K562 (cell line): ENCODE results near the gene SEC14L2. TPM values are rescaled to one million over a fixed set of nuclear protein-coding genes. Genes with fewer than 3 reads are reported as not detected.

ENCODE experiments used
- ATAC-seq: fragments of 200-7000 bp; cut with Tn5 transposase; 3 replicates; pipeline ENCODE4 v1.9.1; 2020; ENCODE audit warnings: moderate library complexity
- BruUV-seq: library from RNA; stranded (reverse); fragments of 400-500 nt; replicated peaks from 2 replicates; lab custom pipeline; 2021; lab: Mats Ljungman, UMichigan
- CTCF ChIA-PET: fragments of 300-600 bp; formaldehyde crosslinking; extraction: SDS; loops from one replicate; lab custom pipeline; 2021; ENCODE audit warnings: low intra/inter-chr PET ratio; lab: Yijun Ruan, JAX
- POLR2A ChIA-PET: fragments of 300-600, 350-650 bp; sonication (Branson Sonifier 250); formaldehyde crosslinking; extraction: SDS; loops from one replicate; lab custom pipeline; 2021; ENCODE audit warnings: antibody characterized with exemption, inconsistent platforms; lab: Yijun Ruan, JAX
- DNase-seq, 4 experiments: peaks; one replicate each; pipeline versions ENCODE4 v3.0.0 to v3.0.0-alpha.2; 2011 to 2018; ENCODE audit warnings: low spot score in 3 of 4, mixed read lengths in 3 of 4; ENCODE audit errors: extremely low read depth in 1 of 4
- FAIRE-seq: peaks from 2 replicates; lab custom pipeline; 2011; peaks lifted over from hg19 to GRCh38; lab: Jason Lieb, UNC
- H2AFZ ChIP-seq: 2 replicates; pipeline ENCODE4 v1.6.0; 2011; ENCODE audit warnings: low read depth, low read length, control low read depth, inconsistent platforms
- H3K27ac ChIP-seq: fragments of 200-600 bp; 3 replicates; pipeline ENCODE4 v1.8.0; 2011; ENCODE audit warnings: low read depth, mild to moderate bottlenecking, control low read depth, inconsistent platforms, low read length, moderate library complexity, mixed read lengths; ENCODE audit errors: extremely low read depth
- H3K27me3 ChIP-seq, 2 experiments: fragments of 300-600 bp in 1 of 2; 2 replicates in 1 of 2; 3 replicates in 1 of 2; pipeline versions ENCODE4 v1.6.0 to v1.8.0; 2011; ENCODE audit warnings: inconsistent platforms in 2 of 2, low read length in 2 of 2, mild to moderate bottlenecking in 1 of 2, mixed read lengths in 1 of 2, moderate library complexity in 1 of 2; ENCODE audit not compliant: control insufficient read depth in 2 of 2, insufficient read depth in 2 of 2
- H3K36me3 ChIP-seq: fragments of 300-600 bp; 3 replicates; pipeline ENCODE4 v1.8.0; 2011; ENCODE audit warnings: mild to moderate bottlenecking, low read length, inconsistent platforms; ENCODE audit not compliant: control insufficient read depth, insufficient read depth
- H3K4me1 ChIP-seq, 2 experiments: fragments of 200-600 bp in 1 of 2; replicated peaks in 1 of 2; 2 replicates in 1 of 2; 3 replicates in 1 of 2; pipeline versions ENCODE4 v1.5.1 to v1.8.0; 2011; ENCODE audit warnings: inconsistent platforms in 2 of 2, low read length in 2 of 2, mild to moderate bottlenecking in 1 of 2, mixed read lengths in 1 of 2, moderate library complexity in 1 of 2; ENCODE audit not compliant: control insufficient read depth in 2 of 2, insufficient read depth in 2 of 2
- H3K4me2 ChIP-seq: 2 replicates; pipeline ENCODE4 v1.6.1; 2011; ENCODE audit warnings: low read length, control low read depth, inconsistent platforms, mixed read lengths; ENCODE audit not compliant: insufficient read depth
- H3K4me3 ChIP-seq: fragments of 200-600 bp; sonication (generic), shearing (Covaris generic); 2 replicates; pipeline ENCODE4 v1.5.1; 2016; ENCODE audit warnings: control low read depth, inconsistent platforms
- H3K79me2 ChIP-seq: fragments of 200-600 bp; 3 replicates; pipeline ENCODE4 v1.8.0; 2011; ENCODE audit warnings: low read length, inconsistent platforms; ENCODE audit not compliant: control insufficient read depth, insufficient read depth
- H3K9ac ChIP-seq, 2 experiments: 2 replicates each; pipeline versions ENCODE4 v1.6.0 to v1.6.1; 2011; ENCODE audit warnings: low read depth in 2 of 2, low read length in 2 of 2, control low read depth in 1 of 2, inconsistent platforms in 1 of 2, mild to moderate bottlenecking in 1 of 2, mixed read lengths in 1 of 2; ENCODE audit not compliant: insufficient read depth in 1 of 2
- H3K9me1 ChIP-seq: one replicate; pipeline ENCODE4 v1.6.0; 2011; ENCODE audit warnings: inconsistent platforms, mild to moderate bottlenecking, low read length, moderate library complexity; ENCODE audit not compliant: control insufficient read depth, insufficient read depth
- H3K9me3 ChIP-seq: replicated peaks from 2 replicates; pipeline ENCODE4 v1.5.1; 2011; ENCODE audit warnings: low read depth, low read length, inconsistent platforms; ENCODE audit not compliant: control insufficient read depth, insufficient read depth
- H4K20me1 ChIP-seq: replicated peaks from 2 replicates; pipeline ENCODE4 v1.6.1; 2011; ENCODE audit warnings: low read length, inconsistent platforms, mixed read lengths; ENCODE audit not compliant: control insufficient read depth, insufficient read depth
- FOXJ3 ChIP-seq: sonication (generic); formaldehyde crosslinking; IDR thresholded peaks from 2 replicates; pipeline ENCODE4 v1.4.0; 2020; ENCODE audit warnings: mild to moderate bottlenecking, missing genetic modification reagents
- KAT2B ChIP-seq: IDR thresholded peaks from one replicate; pipeline ENCODE4 v1.6.1; 2012; ENCODE audit warnings: low read depth, mild to moderate bottlenecking, control low read depth, inconsistent platforms, low read length, moderate library complexity
- NCOA4 ChIP-seq: fragments of 450-650 bp; IDR thresholded peaks from 2 replicates; pipeline ENCODE4 v1.6.1; 2018; ENCODE audit warnings: mild to moderate bottlenecking; ENCODE audit not compliant: partially characterized antibody
- NFE2 ChIP-seq: IDR thresholded peaks from 2 replicates; pipeline ENCODE4 v1.6.1; 2014; ENCODE audit warnings: antibody characterized with exemption, low read depth
- RAD21 ChIP-seq, 2 experiments: fragments of 250-450 bp in 1 of 2; fragments of 450-650 bp in 1 of 2; sonication (Bioruptor Pico) in 1 of 2; formaldehyde crosslinking in 1 of 2; IDR thresholded peaks in 1 of 2; conservative IDR thresholded peaks in 1 of 2; 2 replicates each; pipeline versions ENCODE4 v1.4.0 to v1.8.0; 2020 to 2022; ENCODE audit warnings: mild to moderate bottlenecking in 2 of 2, moderate library complexity in 1 of 2
- TCF7 ChIP-seq: sonication (generic); IDR thresholded peaks from 2 replicates; pipeline ENCODE4 v1.6.1; 2016; ENCODE audit warnings: antibody characterized with exemption, borderline replicate concordance
- WGBS: fragments of 100-300 bp; shearing (Covaris generic); methylation state at CpG from one replicate; pipeline ENCODE4 v1.1.6; 2016; ENCODE audit warnings: low coverage, mixed read lengths; ENCODE audit not compliant: insufficient coverage; ENCODE audit errors: missing lambda C conversion rate; 5-methylcytosine and 5-hydroxymethylcytosine counted together
- in situ Hi-C: fragments of 300-500 bp; cut with MboI; formaldehyde crosslinking; loops from 4 replicates; pipeline ENCODE4 v1.15.0; 2018; ENCODE audit warnings: inconsistent platforms, mixed read lengths
- intact Hi-C: fragments of 100-400 bp; cut with micrococcal nuclease; formaldehyde crosslinking; loops from 2 replicates; pipeline ENCODE4 v1.14.2; 2022
- polyA plus RNA-seq, 8 experiments: library from polyadenylated mRNA; depleted of rRNA in 4 of 8; stranded (reverse) in 5 of 8; unstranded in 3 of 8; fragments of >200 nt; fragmentation: Nextera tagmentation in 2 of 8; fragmentation: Illumina TruSeq in 1 of 8; extraction: Ambion mirVana in 2 of 8; extraction: Trizol in 1 of 8; gene quantifications; 2 replicates each; pipeline versions ENCODE4 v1.2.1 to v1.2.3, GENCODE V29; 2011 to 2014; ENCODE audit warnings: inconsistent platforms in 1 of 8, missing spikeins in 1 of 8
- total RNA-seq, 7 experiments: library from RNA; depleted of rRNA in 6 of 7; stranded (reverse); fragments of >200 nt in 6 of 7; fragmentation: Illumina TruSeq in 2 of 7; extraction: Trizol in 2 of 7; gene quantifications; 2 replicates each; pipeline versions ENCODE4 v1.2.1 to v1.2.3, GENCODE V29; 2011 to 2021; ENCODE audit warnings: low replicate concordance in 1 of 7
- TF ChIP-seq, protein P1 (sequence below): fragments of 450-650 bp; formaldehyde crosslinking; IDR thresholded peaks from 2 replicates; pipeline ENCODE4 v1.4.0; 2020; ENCODE audit warnings: mild to moderate bottlenecking, mixed read lengths
- TF ChIP-seq, protein P2 (sequence below): sonication (generic); formaldehyde crosslinking; IDR thresholded peaks from 2 replicates; pipeline ENCODE4 v1.8.1; 2023; ENCODE audit warnings: mild to moderate bottlenecking, missing genetic modification reagents, moderate library complexity
- TF ChIP-seq, protein P3 (sequence below): fragments of 450-650 bp; IDR thresholded peaks from 2 replicates; pipeline ENCODE4 v1.7.0; 2016; ENCODE audit warnings: borderline replicate concordance
- TF ChIP-seq, protein P4 (sequence below): fragments of 150-350 bp; IDR thresholded peaks from 2 replicates; pipeline ENCODE4 v1.6.1; 2014; ENCODE audit warnings: low read depth, mild to moderate bottlenecking, low read length, borderline replicate concordance

SEC14L2 gene
- total and polyA plus RNA-seq, 9 of the 15 experiments (the other 6 are each of a cell fraction or from before 2014, with no cell fraction given), result 0.03 to 0.17 (median 0.10) TPM

DNA sequence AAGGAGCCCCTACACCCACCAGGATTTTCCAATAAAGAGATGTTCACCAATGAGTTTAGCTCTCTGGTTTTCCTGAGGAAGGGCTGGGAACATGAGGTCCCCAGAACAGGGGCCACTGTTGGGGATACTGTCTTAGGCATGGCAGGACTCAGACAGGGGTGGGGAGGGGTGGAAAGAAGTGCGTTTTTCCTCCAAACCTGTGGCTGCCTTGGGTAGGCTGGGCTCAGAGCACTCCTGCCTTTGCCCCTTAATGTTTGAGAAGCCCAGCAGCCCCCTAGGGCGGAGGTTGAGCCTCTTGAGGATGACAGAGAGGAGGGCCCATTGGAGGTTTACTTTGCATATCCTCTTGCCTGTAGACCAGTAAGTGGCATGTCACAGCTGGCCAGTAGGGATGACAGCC lies 39.4 kb downstream of the SEC14L2 start:
- ATAC-seq, result no peak
- no peaks in the 10 kb centered on the region for H3K27me3 ChIP-seq
- H4K20me1 ChIP-seq, result no peaks in the 10 kb centered on the region
- ChIA-PET POLR2A (interaction anchor here (1.4 kb wide), 1 partner anchor 8 kb away, joined by 3 read pairs; no protein-coding TSS in a partner anchor), CTCF (no interaction called here)
- intact Hi-C loops (no loop called here), in situ Hi-C loops (no loop called here)
- H3K4me3 ChIP-seq, result no peak overlapping the region
- no peaks in the 10 kb centered on the region for H3K9me1 ChIP-seq
- H3K4me2 ChIP-seq, result no peak overlapping the region
- peak overlapping the region; percentile 87 for H2AFZ ChIP-seq
- H3K79me2 ChIP-seq, result no peaks in the 10 kb centered on the region
- WGBS, result 100% methylated on average over 2 of the region's 2 CpGs
- FAIRE-seq, result no peak
- no peaks in the 10 kb centered on the region; the same call in 1 of the 2 replicates for H3K9me3 ChIP-seq
- H3K4me1 ChIP-seq, result peaks cover 22 to 29% of the 10 kb centered on the region in 2 experiments
- DNase-seq, result no peak
- H3K27ac ChIP-seq, result no peak overlapping the region; the same call in 2 of the 3 replicates
- BruUV-seq, result no TSS peak
- no peak overlapping the region for H3K9ac ChIP-seq
- no peaks in the 10 kb centered on the region for H3K36me3 ChIP-seq
- TF ChIP-seq NCOA4 (no peak), NFE2 (no peak), KAT2B (no peak), RAD21 (CRISPR knock-in tag; conservative IDR thresholded peaks at IDR 0.05 in 1 of 2, IDR thresholded peaks at IDR 0.05 in 1 of 2) (no peak), TCF7 (no peak), FOXJ3 (CRISPR knock-in tag) (no peak)
- TF ChIP-seq, protein P1, sequence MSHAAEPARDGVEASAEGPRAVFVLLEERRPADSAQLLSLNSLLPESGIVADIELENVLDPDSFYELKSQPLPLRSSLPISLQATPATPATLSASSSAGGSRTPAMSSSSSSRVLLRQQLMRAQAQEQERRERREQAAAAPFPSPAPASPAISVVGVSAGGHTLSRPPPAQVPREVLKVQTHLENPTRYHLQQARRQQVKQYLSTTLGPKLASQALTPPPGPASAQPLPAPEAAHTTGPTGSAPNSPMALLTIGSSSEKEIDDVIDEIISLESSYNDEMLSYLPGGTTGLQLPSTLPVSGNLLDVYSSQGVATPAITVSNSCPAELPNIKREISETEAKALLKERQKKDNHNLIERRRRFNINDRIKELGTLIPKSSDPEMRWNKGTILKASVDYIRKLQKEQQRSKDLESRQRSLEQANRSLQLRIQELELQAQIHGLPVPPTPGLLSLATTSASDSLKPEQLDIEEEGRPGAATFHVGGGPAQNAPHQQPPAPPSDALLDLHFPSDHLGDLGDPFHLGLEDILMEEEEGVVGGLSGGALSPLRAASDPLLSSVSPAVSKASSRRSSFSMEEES (CRISPR knock-in tag), result no peak
- TF ChIP-seq, protein P2, sequence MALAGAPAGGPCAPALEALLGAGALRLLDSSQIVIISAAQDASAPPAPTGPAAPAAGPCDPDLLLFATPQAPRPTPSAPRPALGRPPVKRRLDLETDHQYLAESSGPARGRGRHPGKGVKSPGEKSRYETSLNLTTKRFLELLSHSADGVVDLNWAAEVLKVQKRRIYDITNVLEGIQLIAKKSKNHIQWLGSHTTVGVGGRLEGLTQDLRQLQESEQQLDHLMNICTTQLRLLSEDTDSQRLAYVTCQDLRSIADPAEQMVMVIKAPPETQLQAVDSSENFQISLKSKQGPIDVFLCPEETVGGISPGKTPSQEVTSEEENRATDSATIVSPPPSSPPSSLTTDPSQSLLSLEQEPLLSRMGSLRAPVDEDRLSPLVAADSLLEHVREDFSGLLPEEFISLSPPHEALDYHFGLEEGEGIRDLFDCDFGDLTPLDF (CRISPR knock-in tag), result no peak
- TF ChIP-seq, protein P3, sequence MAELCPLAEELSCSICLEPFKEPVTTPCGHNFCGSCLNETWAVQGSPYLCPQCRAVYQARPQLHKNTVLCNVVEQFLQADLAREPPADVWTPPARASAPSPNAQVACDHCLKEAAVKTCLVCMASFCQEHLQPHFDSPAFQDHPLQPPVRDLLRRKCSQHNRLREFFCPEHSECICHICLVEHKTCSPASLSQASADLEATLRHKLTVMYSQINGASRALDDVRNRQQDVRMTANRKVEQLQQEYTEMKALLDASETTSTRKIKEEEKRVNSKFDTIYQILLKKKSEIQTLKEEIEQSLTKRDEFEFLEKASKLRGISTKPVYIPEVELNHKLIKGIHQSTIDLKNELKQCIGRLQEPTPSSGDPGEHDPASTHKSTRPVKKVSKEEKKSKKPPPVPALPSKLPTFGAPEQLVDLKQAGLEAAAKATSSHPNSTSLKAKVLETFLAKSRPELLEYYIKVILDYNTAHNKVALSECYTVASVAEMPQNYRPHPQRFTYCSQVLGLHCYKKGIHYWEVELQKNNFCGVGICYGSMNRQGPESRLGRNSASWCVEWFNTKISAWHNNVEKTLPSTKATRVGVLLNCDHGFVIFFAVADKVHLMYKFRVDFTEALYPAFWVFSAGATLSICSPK, result no peak
- TF ChIP-seq, protein P4, sequence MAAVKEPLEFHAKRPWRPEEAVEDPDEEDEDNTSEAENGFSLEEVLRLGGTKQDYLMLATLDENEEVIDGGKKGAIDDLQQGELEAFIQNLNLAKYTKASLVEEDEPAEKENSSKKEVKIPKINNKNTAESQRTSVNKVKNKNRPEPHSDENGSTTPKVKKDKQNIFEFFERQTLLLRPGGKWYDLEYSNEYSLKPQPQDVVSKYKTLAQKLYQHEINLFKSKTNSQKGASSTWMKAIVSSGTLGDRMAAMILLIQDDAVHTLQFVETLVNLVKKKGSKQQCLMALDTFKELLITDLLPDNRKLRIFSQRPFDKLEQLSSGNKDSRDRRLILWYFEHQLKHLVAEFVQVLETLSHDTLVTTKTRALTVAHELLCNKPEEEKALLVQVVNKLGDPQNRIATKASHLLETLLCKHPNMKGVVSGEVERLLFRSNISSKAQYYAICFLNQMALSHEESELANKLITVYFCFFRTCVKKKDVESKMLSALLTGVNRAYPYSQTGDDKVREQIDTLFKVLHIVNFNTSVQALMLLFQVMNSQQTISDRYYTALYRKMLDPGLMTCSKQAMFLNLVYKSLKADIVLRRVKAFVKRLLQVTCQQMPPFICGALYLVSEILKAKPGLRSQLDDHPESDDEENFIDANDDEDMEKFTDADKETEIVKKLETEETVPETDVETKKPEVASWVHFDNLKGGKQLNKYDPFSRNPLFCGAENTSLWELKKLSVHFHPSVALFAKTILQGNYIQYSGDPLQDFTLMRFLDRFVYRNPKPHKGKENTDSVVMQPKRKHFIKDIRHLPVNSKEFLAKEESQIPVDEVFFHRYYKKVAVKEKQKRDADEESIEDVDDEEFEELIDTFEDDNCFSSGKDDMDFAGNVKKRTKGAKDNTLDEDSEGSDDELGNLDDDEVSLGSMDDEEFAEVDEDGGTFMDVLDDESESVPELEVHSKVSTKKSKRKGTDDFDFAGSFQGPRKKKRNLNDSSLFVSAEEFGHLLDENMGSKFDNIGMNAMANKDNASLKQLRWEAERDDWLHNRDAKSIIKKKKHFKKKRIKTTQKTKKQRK, result no peak
